HG03060 (cell line): ENCODE data around the gene UPF3A.

ENCODE experiments used
- ATAC-seq: cut with Tn5 transposase; IDR thresholded peaks from one replicate; pipeline ENCODE4 v1.9.1; 2021; ENCODE audit warnings: low read depth, moderate number of reproducible peaks; ENCODE audit not compliant: unreplicated experiment

The UPF3A gene

GRCh38 chr13:114299604-114300305 is 18.4 kb downstream of the UPF3A start:
- ATAC-seq, result no peak

DNA sequence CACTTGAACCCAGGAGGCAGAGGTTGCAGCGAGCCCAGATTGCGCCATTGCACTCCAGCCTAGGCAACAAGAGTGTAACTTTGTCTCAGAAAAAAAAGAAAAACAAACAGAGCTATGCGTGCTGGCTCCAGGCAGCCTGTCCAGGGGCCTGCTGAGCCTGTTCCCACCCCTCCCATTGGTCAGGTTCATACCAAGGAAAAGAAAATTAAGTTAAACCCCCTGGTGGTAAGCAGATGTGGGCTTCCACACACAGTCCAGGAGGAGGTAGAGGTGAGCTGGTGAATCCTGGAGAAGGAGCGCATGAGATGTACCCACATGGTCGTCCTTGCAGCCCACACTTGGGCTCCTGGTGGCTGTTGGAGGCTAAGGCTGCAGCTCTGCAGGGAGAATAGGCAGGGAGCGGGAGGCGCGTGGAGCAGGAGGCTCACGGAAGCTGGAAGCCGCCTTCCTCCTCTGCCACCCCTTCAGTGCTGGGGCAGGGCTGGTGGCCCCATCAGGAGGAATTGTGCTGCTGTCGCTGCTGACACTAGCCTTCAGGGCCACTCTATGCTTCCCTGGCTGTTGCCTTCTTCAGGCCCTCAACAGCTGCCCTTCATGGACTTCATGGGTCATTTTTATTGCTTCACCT is 22.4 kb downstream of the UPF3A start:
- ATAC-seq, result no peak

DNA sequence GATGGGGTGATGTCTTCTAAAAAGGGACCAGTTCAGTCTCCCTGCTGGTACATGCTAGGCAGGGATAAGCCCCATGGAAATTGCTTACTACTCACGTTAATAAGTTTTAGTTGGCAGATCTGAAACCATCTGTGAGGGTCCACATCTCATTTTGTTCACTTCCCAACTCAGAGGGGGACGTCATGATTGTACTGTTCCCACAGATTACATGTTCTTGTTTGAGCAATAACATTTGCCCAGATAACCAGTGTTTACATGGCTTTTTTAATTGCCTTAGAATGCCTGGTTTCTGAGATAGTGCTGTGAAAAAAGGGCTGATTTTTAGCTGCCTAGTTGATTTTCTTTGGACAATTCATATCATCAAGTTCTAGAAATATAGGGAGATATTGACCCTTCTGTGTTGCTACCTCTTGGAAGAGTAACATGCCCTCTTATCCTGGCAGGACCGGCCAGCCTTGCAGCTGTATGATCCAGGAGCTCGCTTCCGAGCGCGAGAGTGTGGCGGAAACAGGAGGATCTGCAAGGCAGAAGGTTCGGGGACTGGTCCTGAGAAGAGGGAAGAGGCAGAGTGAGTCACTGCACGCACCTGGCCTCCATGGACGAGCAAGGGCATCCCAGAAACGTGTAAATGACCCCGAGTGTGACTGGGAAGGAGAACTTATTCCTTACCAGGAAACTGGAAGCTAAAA is 23.1 kb downstream of the UPF3A start:
- ATAC-seq, result no peak

GRCh38 chr13:114309086-114309485 is 27.7 kb downstream of the UPF3A start:
- ATAC-seq, result no peak

GRCh38 chr13:114309806-114310410 is 28.5 kb downstream of the UPF3A start:
- ATAC-seq, result no peak

DNA sequence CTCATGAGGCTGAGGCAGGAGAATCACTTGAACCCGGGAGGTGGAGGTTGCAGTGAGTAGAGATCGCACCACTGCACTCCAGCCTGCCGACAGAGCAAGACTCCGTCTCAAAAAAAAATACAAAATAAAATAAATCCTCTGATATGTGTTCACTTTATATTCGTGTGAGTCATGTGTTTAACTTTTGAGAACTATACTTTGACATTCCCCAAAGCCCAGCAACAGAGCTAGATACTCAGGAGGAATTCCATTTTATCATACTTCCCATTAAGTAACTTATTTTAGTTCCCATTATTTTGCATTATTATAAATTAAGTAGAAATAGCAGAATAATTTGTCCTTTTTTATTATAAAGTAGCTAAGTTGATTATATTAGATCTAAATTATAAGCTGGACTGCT is 29.6 kb downstream of the UPF3A start:
- ATAC-seq, result no peak

DNA sequence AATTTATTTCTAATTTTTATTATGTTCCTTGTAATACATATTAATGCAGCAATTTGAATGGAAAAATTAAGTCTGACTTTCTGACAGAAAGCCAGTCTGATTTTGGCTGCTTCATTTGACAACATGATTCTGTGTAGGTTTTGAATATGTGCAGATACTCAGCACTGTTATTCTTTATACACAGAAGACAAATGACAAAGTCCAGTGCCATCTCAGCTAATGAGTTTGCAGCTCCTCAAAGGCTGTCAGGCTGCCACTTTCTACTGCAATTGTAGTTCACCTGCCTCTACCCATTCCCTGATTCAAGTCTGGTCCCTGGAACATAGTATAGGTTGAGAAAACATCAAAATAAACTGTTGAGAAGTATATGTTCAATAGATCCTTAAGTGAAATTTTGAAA is 30.0 kb downstream of the UPF3A start:
- ATAC-seq, result no peak

DNA sequence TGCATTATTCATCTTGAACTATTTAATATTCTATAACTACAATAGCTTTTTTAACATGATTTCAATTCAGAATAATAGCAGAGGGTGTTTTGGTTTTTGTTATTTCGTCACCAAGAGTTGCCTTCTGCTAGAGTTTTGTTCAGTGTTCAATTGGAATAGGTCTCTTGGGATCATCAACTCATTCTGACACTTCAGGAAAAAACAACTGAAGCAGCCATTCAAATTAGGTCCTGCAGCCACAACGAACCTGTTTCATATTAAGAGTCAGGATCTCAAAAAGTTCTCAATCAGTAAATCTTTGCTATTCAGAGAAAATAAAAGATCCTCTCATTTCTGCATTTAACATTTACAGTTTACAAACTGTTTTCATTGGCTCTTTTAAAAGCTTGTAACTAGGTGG is 30.5 kb downstream of the UPF3A start:
- no peak for ATAC-seq

DNA sequence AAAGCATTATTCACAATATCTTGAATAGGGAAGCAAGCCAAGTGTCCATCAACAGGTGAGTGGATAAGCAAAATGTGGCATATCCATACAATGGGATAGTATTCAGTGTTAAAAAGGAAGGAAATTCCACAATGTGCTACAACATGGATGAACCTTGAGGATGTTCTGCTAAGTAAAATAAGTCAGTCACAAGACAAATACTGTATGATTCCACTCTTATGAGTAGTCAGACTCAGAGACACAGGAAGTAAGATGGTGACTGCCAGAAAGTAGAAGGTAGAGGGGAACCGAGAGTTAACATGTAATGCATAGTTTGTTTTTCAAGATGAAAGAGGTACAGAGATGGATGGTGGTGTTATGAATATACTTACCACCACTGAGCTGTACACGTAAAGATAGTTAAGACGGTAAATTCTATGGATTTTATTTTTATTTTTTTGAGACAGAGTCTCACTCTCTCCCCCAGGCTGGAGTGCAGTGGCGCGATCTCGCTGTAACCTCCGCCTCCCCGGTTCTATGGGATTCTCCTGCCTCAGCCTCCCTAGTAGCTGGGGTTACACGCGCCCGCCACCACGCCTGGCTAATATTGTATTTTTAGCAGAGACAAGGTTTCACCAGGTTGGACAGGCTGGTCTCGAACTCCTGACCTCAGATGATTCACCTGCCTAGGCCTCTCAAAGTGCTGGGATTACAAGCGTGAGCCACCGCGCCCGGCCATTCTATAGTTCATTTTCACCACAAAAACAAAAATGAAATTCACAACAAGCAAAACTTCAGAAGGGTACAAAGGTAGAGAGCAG is 31.9 kb downstream of the UPF3A start:
- ATAC-seq, result no peak

- peak; percentile 45 for ATAC-seq
Observed at GRCh38 chr13:114314074-114314912, 32.9 kb downstream of the UPF3A start, which contains the start of gene CHAMP1. Gene CHAMP1 (plus strand): TSS chr13:114314503. CDS start chr13:114323843, 9,340 bp downstream.

- peak; percentile 16 for ATAC-seq
Observed at GRCh38 chr13:114315074-114315785, 33.8 kb downstream of the UPF3A start.

DNA sequence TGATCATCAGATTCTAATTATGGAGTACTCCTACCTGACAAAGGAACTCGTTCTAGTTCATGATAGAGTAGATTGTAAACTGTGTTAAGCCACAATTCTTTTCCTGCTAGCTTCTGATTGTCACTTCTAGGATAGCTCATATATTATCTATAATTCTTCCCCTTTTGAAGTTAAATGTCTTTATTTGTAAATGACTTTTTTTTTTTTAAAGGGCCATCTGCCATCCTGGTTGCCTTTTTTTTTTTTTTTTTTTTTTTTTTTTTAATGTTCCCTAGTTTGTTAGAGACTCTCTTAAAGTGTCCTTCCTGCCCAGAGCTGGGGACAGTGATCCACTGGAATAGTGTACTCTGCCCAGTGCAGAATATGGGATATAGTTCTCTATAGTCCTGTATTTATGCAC is 37.2 kb downstream of the UPF3A start:
- ATAC-seq, result no peak

DNA sequence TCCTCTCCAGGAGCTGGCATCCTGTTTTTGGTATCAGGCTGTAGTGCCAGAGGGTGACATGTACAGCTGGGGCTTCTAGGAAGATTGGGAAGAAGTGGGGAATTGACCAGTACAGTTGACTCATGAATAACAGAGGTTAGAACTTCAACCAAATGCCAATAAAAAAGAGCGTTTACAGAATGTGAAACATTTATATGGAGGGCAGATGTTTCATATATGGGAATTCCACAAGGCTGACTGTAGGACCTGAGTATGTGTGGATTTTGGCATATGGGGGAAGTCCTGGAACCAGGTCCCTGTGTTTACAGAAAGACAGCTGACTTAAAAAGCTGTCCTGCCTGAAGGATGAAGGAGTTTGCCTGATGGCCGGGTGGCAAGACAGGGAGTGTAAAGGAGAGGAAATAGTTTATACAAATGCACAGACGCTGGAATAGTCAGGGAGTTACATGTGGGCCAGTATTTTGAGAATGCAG is 38.1 kb downstream of the UPF3A start:
- ATAC-seq, result no peak

DNA sequence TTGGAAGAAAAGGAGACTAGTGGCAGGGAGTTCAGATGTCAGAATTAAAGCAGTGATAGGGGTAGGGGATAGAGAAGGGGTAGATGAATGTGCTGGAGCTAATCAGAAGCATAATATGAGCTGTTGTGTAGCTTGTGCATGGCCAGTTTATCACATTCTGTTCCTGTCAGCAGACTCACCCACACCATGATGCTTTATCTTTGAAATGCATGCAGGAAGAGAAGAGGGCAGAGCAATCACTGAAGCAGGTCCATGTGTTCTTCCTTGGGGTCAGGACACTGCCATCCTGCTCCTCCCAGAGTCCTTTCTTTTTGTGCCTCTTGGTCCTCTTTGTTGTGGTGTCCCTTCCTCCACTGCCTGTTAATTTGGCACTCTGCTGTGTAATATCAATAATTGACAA is 38.7 kb downstream of the UPF3A start:
- no peak for ATAC-seq

GRCh38 chr13:114321256-114321655 is 39.9 kb downstream of the UPF3A start:
- ATAC-seq, result no peak

- no peak for ATAC-seq
Observed at GRCh38 chr13:114323349-114323748, 41.9 kb downstream of the UPF3A start.

DNA sequence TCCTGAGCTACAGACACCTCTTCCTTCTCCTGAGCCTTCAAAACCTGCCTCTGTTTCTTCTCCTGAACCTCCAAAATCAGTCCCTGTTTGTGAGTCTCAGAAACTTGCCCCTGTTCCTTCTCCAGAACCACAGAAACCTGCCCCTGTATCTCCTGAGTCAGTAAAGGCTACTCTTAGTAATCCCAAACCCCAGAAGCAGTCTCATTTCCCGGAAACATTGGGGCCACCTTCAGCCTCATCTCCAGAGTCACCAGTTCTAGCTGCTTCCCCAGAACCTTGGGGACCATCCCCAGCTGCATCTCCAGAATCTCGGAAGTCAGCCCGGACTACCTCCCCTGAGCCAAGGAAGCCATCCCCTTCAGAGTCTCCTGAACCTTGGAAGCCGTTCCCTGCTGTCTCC is 42.9 kb downstream of the UPF3A start:
- ATAC-seq, result no peak

GRCh38 chr13:114325729-114326128 is 44.3 kb downstream of the UPF3A start:
- ATAC-seq, result no peak

GRCh38 chr13:114328034-114328433 is 46.6 kb downstream of the UPF3A start:
- ATAC-seq, result no peak
